Activated T-cell treated with anti-CD3 and anti-CD28 coated beads for 24 hours (primary cell): ENCODE data around the gene CAPZB.

Experiments
- DNase-seq: peaks from one replicate; pipeline ENCODE4 v3.0.0-alpha.2; 2020; ENCODE audit warnings: low read depth

Gene CAPZB

GRCh38 chr1:19345391-19345790 lies 139.9 kb downstream of the CAPZB start:
- no peak for DNase-seq

- DNase-seq = no peak
These were observed 140.5 kb downstream of the CAPZB start for GRCh38 chr1:19344831-19345230.

GRCh38 chr1:19344372-19344810 lies 140.9 kb downstream of the CAPZB start:
- peak; percentile 28 for DNase-seq

GRCh38 chr1:19343617-19344350 lies 141.6 kb downstream of the CAPZB start:
- no peak for DNase-seq

GRCh38 chr1:19342894-19343616 lies 142.3 kb downstream of the CAPZB start:
- no peak for DNase-seq

- no peak for DNase-seq
These were observed 143.1 kb downstream of the CAPZB start for GRCh38 chr1:19342062-19342750.

- peak; percentile 70 for DNase-seq
These were observed 143.9 kb downstream of the CAPZB start for GRCh38 chr1:19341201-19342061.

- no peak for DNase-seq
These were observed 144.9 kb downstream of the CAPZB start for GRCh38 chr1:19340387-19340937.

GRCh38 chr1:19339214-19339861 lies 146.0 kb downstream of the CAPZB start:
- no peak for DNase-seq

GRCh38 chr1:19338323-19338762 lies 147.0 kb downstream of the CAPZB start:
- DNase-seq = no peak

GRCh38 chr1:19337289-19337688 lies 148.1 kb downstream of the CAPZB start:
- DNase-seq = no peak

GRCh38 chr1:19336543-19336942 lies 148.8 kb downstream of the CAPZB start:
- peak; percentile 57 for DNase-seq

- DNase-seq = no peak
These were observed 151.6 kb downstream of the CAPZB start for GRCh38 chr1:19333587-19334354.

- DNase-seq = no peak
These were observed 152.5 kb downstream of the CAPZB start for GRCh38 chr1:19332832-19333231.

GRCh38 chr1:19331262-19331878 lies 154.0 kb downstream of the CAPZB start:
- no peak for DNase-seq

- DNase-seq = no peak
These were observed 154.7 kb downstream of the CAPZB start for GRCh38 chr1:19330449-19331135.

- DNase-seq = no peak
These were observed 155.7 kb downstream of the CAPZB start for GRCh38 chr1:19329611-19330010.

- no peak for DNase-seq
These were observed 156.2 kb downstream of the CAPZB start for GRCh38 chr1:19329188-19329587.

- DNase-seq = no peak
These were observed 156.9 kb downstream of the CAPZB start for GRCh38 chr1:19328486-19328885.
